Measurements from ENCODE around the gene ARHGEF28. TPM values are rescaled to one million over a fixed set of nuclear protein-coding genes. Genes with fewer than 3 reads are reported as not detected.

ARHGEF28 gene
- total and polyA plus RNA-seq, 9 of the 15 experiments (the other 6 are each of a cell fraction or from before 2014, with no cell fraction given) = 0.27 TPM; not detected in 8

DNA sequence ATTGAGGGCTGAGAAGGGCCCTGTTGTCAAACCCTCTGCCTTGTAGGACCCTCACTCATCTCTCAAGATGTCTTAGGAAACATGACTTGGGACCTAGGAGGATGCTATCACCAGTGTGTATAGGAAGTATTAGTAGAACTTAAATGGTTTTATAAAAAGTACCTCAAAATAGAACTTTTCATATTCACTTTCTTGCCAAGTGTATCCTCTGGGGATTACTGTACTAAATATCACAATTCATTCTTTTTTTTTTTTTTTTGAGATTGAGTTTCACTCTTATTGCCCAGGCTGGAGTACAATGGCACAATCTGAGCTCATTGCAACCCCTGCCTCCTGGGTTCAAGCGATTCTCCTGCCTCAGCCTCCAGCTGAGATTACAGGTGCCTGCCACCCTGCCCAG is 56.2 kb downstream of the ARHGEF28 start:
- H2AFZ ChIP-seq (ENCODE audit: low read depth, low read length) = no peak overlapping the region
- FAIRE-seq (no peak), DNase-seq (ENCODE audit: extremely low read depth in 1 of 4, low spot score in 3 of 4) (no peak), ATAC-seq (no peak)
- no TSS peak for BruUV-seq (replicated peaks)
- H3K9ac ChIP-seq (ENCODE audit: insufficient read depth in 1 of 2, low read depth in 2 of 2, low read length in 2 of 2) = no peak overlapping the region
- WGBS (ENCODE audit: insufficient coverage, low coverage, missing lambda C conversion rate) = 0% methylated on average over 1 of the region's 1 CpG
- no peak overlapping the region for H3K4me3 ChIP-seq
- CTCF ChIA-PET (ENCODE audit: low intra/inter-chr PET ratio) = no interaction called here
- in situ Hi-C loops (cut with MboI) (no loop called here), intact Hi-C loops (cut with micrococcal nuclease) (no loop called here)
- no peaks in the 10 kb centered on the region for H3K27me3 ChIP-seq (ENCODE audit: control insufficient read depth in 2 of 2, insufficient read depth in 2 of 2, low read length in 2 of 2)
- no peaks in the 10 kb centered on the region for H3K4me1 ChIP-seq (replicated peaks in 1 of 2; ENCODE audit: control insufficient read depth in 2 of 2, insufficient read depth in 2 of 2, low read length in 2 of 2)
- POLR2A ChIA-PET = no interaction called here
- H3K9me1 ChIP-seq (ENCODE audit: control insufficient read depth, insufficient read depth, low read length) = no peaks in the 10 kb centered on the region
- no peak for TF ChIP-seq ZNF436 (CRISPR knock-in tag; IDR thresholded peaks at IDR 0.05)
- no peak for TF ChIP-seq RHOXF2B (CRISPR knock-in tag; conservative IDR thresholded peaks at IDR 0.05)
- TF ChIP-seq ZKSCAN8 (CRISPR knock-in tag; IDR thresholded peaks at IDR 0.05) = no peak
- TF ChIP-seq RFX7 (CRISPR knock-in tag; IDR thresholded peaks at IDR 0.05) = no peak
- TF ChIP-seq STAT5B (CRISPR knock-in tag; IDR thresholded peaks at IDR 0.05) = no peak
- no peaks in the 10 kb centered on the region for H4K20me1 ChIP-seq (replicated peaks; ENCODE audit: control insufficient read depth, insufficient read depth, low read length)
- H3K9me3 ChIP-seq (replicated peaks; ENCODE audit: control insufficient read depth, insufficient read depth, low read depth, low read length) = no peaks in the 10 kb centered on the region
- H3K4me2 ChIP-seq (ENCODE audit: insufficient read depth, low read length) = no peak overlapping the region
- H3K79me2 ChIP-seq (ENCODE audit: control insufficient read depth, insufficient read depth, low read length) = no peaks in the 10 kb centered on the region
- H3K27ac ChIP-seq (ENCODE audit: extremely low read depth, low read depth, low read length) = no peak overlapping the region
- no peaks in the 10 kb centered on the region for H3K36me3 ChIP-seq (ENCODE audit: control insufficient read depth, insufficient read depth, low read length)

DNA sequence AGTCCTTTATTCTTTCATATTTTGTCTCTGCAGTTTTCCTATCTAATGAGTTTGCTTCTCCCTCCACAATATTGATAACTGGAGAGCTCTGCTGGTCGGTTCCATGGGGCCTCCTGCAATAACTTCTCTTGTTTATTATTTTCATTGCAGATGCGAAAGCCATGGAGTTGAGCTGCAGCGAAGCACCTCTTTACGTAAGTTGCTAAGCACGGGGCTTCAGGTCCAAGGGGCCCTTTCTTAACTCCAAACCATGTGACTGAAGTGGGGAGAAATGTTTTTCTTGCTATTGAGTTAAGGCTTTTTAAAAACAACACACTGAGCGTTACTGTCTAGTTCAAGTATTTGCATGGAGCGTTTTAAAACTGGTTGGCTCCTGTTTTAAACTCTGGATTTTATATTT is 58.7 kb downstream of the ARHGEF28 start:
- Histone ChIP-seq H4K20me1 (replicated peaks; ENCODE audit: control insufficient read depth, insufficient read depth, low read length) (no peaks in the 10 kb centered on the region), H3K27me3 (ENCODE audit: control insufficient read depth in 2 of 2, insufficient read depth in 2 of 2, low read length in 2 of 2) (no peaks in the 10 kb centered on the region), H3K9ac (ENCODE audit: insufficient read depth in 1 of 2, low read depth in 2 of 2, low read length in 2 of 2) (no peak overlapping the region), H2AFZ (ENCODE audit: low read depth, low read length) (no peak overlapping the region), H3K4me1 (replicated peaks in 1 of 2; ENCODE audit: control insufficient read depth in 2 of 2, insufficient read depth in 2 of 2, low read length in 2 of 2) (no peaks in the 10 kb centered on the region), H3K4me3 (no peak overlapping the region), H3K9me3 (replicated peaks; ENCODE audit: control insufficient read depth, insufficient read depth, low read depth, low read length) (no peaks in the 10 kb centered on the region), H3K79me2 (ENCODE audit: control insufficient read depth, insufficient read depth, low read length) (no peaks in the 10 kb centered on the region), H3K9me1 (ENCODE audit: control insufficient read depth, insufficient read depth, low read length) (no peaks in the 10 kb centered on the region), H3K36me3 (ENCODE audit: control insufficient read depth, insufficient read depth, low read length) (no peaks in the 10 kb centered on the region), H3K4me2 (ENCODE audit: insufficient read depth, low read length) (no peak overlapping the region), H3K27ac (ENCODE audit: extremely low read depth, low read depth, low read length) (no peak overlapping the region)
- in situ Hi-C loops (cut with MboI) (no loop called here), intact Hi-C loops (cut with micrococcal nuclease) (no loop called here)
- ChIA-PET CTCF (ENCODE audit: low intra/inter-chr PET ratio) (no interaction called here), POLR2A (interaction anchor here (0.9 kb wide), 1 partner anchor 22 kb away, joined by 3 read pairs; no protein-coding TSS in a partner anchor)
- WGBS (ENCODE audit: insufficient coverage, low coverage, missing lambda C conversion rate) = 28% methylated on average over 7 of the region's 7 CpGs
- FAIRE-seq = no peak
- BruUV-seq (replicated peaks) = no TSS peak
- no peak for ATAC-seq
- TF ChIP-seq DNMT1 (IDR thresholded peaks at IDR 0.05) (no peak), ZNF316 (IDR thresholded peaks at IDR 0.05) (no peak)
- TF ChIP-seq, protein P1, sequence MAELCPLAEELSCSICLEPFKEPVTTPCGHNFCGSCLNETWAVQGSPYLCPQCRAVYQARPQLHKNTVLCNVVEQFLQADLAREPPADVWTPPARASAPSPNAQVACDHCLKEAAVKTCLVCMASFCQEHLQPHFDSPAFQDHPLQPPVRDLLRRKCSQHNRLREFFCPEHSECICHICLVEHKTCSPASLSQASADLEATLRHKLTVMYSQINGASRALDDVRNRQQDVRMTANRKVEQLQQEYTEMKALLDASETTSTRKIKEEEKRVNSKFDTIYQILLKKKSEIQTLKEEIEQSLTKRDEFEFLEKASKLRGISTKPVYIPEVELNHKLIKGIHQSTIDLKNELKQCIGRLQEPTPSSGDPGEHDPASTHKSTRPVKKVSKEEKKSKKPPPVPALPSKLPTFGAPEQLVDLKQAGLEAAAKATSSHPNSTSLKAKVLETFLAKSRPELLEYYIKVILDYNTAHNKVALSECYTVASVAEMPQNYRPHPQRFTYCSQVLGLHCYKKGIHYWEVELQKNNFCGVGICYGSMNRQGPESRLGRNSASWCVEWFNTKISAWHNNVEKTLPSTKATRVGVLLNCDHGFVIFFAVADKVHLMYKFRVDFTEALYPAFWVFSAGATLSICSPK (IDR thresholded peaks at IDR 0.05; ENCODE audit: borderline replicate concordance) = no peak
- no peak for DNase-seq (ENCODE audit: extremely low read depth in 1 of 4, low spot score in 3 of 4)
